Spleen (tissue), 7 donors: Measurements from ENCODE around the gene CLDN4.

Source experiments
- POLR2A ChIP-seq, 3 donors: fragments of 450-650 bp; IDR thresholded peaks; one replicate each; pipeline ENCODE4 v1.5.1; 2017; ENCODE audit warnings: antibody characterized with exemption in 3 of 3, mild to moderate bottlenecking in 1 of 3
- POLR2AphosphoS5 ChIP-seq, 3 donors: sonication (generic); formaldehyde crosslinking; IDR thresholded peaks; one replicate each; pipeline ENCODE4 v1.5.1; 2017; ENCODE audit warnings: antibody characterized with exemption in 3 of 3
- TF ChIP-seq, protein P1 (sequence below), 11 experiments: fragments of 200-600 bp in 7 of 11; fragments of 450-650 bp in 4 of 11; sonication (generic) in 4 of 11; IDR thresholded peaks in 8 of 11; conservative IDR thresholded peaks in 3 of 11; 1 replicate in 7 of 11; 2 replicates in 4 of 11; pipeline versions ENCODE4 v1.4.0 to v1.8.0; 2016 to 2021; ENCODE audit warnings: antibody characterized with exemption in 11 of 11, inconsistent platforms in 4 of 11, mild to moderate bottlenecking in 1 of 11
- donor health status: DM: no; HTN: no; CAD: no; lungs with moderate emphysema.
- donor health status: DM: no; HTN: no; CAD: no.
- donor health status: DM: no; HTN: no; CAD: no.

DNA sequence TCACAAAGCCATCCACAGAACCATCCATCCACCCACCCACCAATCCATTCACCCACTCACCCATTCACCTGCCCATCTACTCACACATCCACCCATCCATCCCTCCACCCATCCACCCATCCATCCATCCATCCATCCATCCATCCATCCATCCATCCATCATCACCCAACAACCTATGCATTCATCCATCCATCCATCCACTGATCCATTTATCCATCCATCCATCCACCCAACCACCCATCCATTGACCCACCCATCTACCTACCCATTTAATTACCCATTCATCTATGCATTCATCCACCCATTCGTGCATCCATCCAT is 35.6 kb downstream of the CLDN4 start:
- TF ChIP-seq, protein P1, sequence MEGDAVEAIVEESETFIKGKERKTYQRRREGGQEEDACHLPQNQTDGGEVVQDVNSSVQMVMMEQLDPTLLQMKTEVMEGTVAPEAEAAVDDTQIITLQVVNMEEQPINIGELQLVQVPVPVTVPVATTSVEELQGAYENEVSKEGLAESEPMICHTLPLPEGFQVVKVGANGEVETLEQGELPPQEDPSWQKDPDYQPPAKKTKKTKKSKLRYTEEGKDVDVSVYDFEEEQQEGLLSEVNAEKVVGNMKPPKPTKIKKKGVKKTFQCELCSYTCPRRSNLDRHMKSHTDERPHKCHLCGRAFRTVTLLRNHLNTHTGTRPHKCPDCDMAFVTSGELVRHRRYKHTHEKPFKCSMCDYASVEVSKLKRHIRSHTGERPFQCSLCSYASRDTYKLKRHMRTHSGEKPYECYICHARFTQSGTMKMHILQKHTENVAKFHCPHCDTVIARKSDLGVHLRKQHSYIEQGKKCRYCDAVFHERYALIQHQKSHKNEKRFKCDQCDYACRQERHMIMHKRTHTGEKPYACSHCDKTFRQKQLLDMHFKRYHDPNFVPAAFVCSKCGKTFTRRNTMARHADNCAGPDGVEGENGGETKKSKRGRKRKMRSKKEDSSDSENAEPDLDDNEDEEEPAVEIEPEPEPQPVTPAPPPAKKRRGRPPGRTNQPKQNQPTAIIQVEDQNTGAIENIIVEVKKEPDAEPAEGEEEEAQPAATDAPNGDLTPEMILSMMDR (IDR thresholded peaks at IDR 0.05 in 8 of 11, conservative IDR thresholded peaks at IDR 0.05 in 3 of 11): no peak
- TF ChIP-seq POLR2A (IDR thresholded peaks at IDR 0.05) (no peak), POLR2AphosphoS5 (IDR thresholded peaks at IDR 0.05) (no peak)
